Measurements from ENCODE around the gene NRCAM.

The NRCAM gene

GRCh38 chr7:108127461-108127860 is 328.8 kb downstream of the NRCAM start:
- TF ChIP-seq CTCF (IDR thresholded peaks at IDR 0.05; ENCODE audit: low read depth, low read length), result no peak
- DNase-seq, result no peak
- H3K36me3 ChIP-seq, result no peaks in the 10 kb centered on the region
- H3K9me3 ChIP-seq (ENCODE audit: severe bottlenecking), result no peaks in the 10 kb centered on the region
- H3K4me3 ChIP-seq (ENCODE audit: low read depth, low read length), result no peak overlapping the region
- no peaks in the 10 kb centered on the region for H3K27me3 ChIP-seq (ENCODE audit: insufficient read depth, low read depth, severe bottlenecking)
- H3K27ac ChIP-seq, result no peak overlapping the region

GRCh38 chr7:108124820-108125219 is 331.4 kb downstream of the NRCAM start:
- Histone ChIP-seq H3K27ac (no peak overlapping the region), H3K27me3 (ENCODE audit: insufficient read depth, low read depth, severe bottlenecking) (no peaks in the 10 kb centered on the region), H3K9me3 (ENCODE audit: severe bottlenecking) (no peaks in the 10 kb centered on the region), H3K36me3 (no peaks in the 10 kb centered on the region), H3K4me3 (ENCODE audit: low read depth, low read length) (no peak overlapping the region)
- TF ChIP-seq CTCF (IDR thresholded peaks at IDR 0.05; ENCODE audit: low read depth, low read length), result no peak
- no peak for DNase-seq

- DNase-seq, result no peak
- no peak overlapping the region for H3K4me3 ChIP-seq (ENCODE audit: low read depth, low read length)
- H3K27me3 ChIP-seq (ENCODE audit: insufficient read depth, low read depth, severe bottlenecking), result no peaks in the 10 kb centered on the region
- TF ChIP-seq CTCF (IDR thresholded peaks at IDR 0.05; ENCODE audit: low read depth, low read length), result no peak
- H3K36me3 ChIP-seq, result no peaks in the 10 kb centered on the region
- no peaks in the 10 kb centered on the region for H3K9me3 ChIP-seq (ENCODE audit: severe bottlenecking)
- H3K27ac ChIP-seq, result no peak overlapping the region
Observed at GRCh38 chr7:108122181-108122580, 334.1 kb downstream of the NRCAM start.

GRCh38 chr7:108120933-108121332 is 335.3 kb downstream of the NRCAM start:
- DNase-seq, result no peak
- no peak for TF ChIP-seq CTCF (IDR thresholded peaks at IDR 0.05; ENCODE audit: low read depth, low read length)
- Histone ChIP-seq H3K27ac (no peak overlapping the region), H3K27me3 (ENCODE audit: insufficient read depth, low read depth, severe bottlenecking) (no peaks in the 10 kb centered on the region), H3K9me3 (ENCODE audit: severe bottlenecking) (no peaks in the 10 kb centered on the region), H3K36me3 (no peaks in the 10 kb centered on the region), H3K4me3 (ENCODE audit: low read depth, low read length) (no peak overlapping the region)

GRCh38 chr7:108120196-108120595 is 336.0 kb downstream of the NRCAM start:
- H3K27me3 ChIP-seq (ENCODE audit: insufficient read depth, low read depth, severe bottlenecking), result no peaks in the 10 kb centered on the region
- DNase-seq, result no peak
- no peaks in the 10 kb centered on the region for H3K36me3 ChIP-seq
- H3K27ac ChIP-seq, result no peak overlapping the region
- H3K9me3 ChIP-seq (ENCODE audit: severe bottlenecking), result no peaks in the 10 kb centered on the region
- no peak overlapping the region for H3K4me3 ChIP-seq (ENCODE audit: low read depth, low read length)
- no peak for TF ChIP-seq CTCF (IDR thresholded peaks at IDR 0.05; ENCODE audit: low read depth, low read length)

- Histone ChIP-seq H3K27me3 (ENCODE audit: insufficient read depth, low read depth, severe bottlenecking) (no peaks in the 10 kb centered on the region), H3K36me3 (no peaks in the 10 kb centered on the region), H3K9me3 (ENCODE audit: severe bottlenecking) (no peaks in the 10 kb centered on the region), H3K4me3 (ENCODE audit: low read depth, low read length) (no peak overlapping the region), H3K27ac (no peak overlapping the region)
- no peak for DNase-seq
- no peak for TF ChIP-seq CTCF (IDR thresholded peaks at IDR 0.05; ENCODE audit: low read depth, low read length)
Observed at GRCh38 chr7:108118959-108119358, 337.3 kb downstream of the NRCAM start.

Measured in WERI-Rb-1 (cell line).